ENCODE results near the gene LRRC31.

DNA sequence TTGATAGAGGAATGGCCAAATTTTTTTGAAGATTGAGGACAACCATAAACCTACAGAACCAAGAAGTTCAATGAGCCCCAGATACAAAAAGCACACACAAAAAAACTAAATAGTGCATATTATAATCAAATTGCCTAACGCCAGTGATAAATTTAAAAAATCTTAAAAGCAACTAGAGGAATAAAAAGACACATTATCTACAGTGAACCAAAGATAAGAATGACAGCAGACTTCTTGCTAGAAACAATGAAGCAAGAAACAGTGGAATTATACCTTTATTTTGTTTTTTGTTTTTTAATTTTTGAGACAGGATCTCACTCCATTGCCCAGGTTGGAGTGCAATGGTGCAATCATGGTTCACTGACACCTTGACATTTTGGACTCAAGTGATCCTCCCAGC, 31.7 kb upstream of the LRRC31 start:
- no peak for TF ChIP-seq POLR2AphosphoS5 (IDR thresholded peaks at IDR 0.05; ENCODE audit: low read depth, low read length)
- TF ChIP-seq POLR2A (IDR thresholded peaks at IDR 0.05; ENCODE audit: low read depth, low read length): no peak

Data from GM12891 (cell line).